ENCODE results near the gene MAN1C1. TPM values are rescaled to one million over a fixed set of nuclear protein-coding genes. Genes with fewer than 3 reads are reported as not detected.
"Not testable (repeated sequence)": the region's sequence is repeated elsewhere in the genome, so short reads cannot be mapped to it uniquely, and the experiment has no call there.

The MAN1C1 gene
- total RNA-seq, 4 donors from 2014 or later = 28.1 to 60.4 (median 32.7) TPM

DNA sequence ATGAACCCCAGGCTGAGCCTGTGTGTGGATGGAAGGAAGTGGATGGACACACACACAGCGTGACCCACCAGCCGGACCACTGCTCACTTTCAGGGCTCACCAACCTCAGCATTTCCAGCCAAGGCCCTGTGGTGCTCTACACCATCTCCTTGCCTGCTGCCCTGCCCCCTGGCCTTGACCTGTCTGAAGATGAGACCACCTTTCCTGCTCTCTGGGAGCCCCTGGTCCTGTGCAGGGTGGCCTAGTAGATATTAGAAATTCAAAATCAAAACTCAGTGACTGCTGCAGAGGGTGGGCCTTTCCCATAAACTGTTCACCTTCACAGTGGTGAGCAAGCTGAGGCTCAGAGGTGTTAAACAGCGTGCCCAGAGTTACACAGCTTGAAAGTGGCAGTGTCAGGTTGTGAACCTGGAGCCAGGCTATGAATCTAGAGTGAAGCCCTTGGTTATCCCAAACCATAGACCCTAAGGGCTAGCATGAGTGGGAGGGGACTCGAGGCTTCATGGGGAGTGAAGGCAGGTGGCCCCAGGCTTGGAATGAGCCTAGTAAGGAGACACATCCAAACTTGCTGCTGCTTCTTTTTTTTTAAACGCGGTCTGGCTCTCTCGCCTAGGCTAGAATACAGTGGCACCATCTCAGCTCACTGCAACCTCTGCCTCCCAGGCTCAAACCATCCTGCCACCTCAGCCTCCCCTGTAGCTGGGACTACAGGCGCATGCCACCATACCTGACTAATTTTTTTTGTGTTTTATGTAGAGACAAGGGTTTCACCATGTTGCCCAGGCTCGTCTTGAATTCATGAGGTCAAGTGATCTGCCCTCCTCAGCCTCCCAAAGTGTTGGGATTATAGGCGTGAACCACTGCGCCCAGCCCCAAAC, 41.5 kb downstream of the MAN1C1 start:
- TF ChIP-seq POLR2A (IDR thresholded peaks at IDR 0.05) = no peak
- TF ChIP-seq, protein P1, sequence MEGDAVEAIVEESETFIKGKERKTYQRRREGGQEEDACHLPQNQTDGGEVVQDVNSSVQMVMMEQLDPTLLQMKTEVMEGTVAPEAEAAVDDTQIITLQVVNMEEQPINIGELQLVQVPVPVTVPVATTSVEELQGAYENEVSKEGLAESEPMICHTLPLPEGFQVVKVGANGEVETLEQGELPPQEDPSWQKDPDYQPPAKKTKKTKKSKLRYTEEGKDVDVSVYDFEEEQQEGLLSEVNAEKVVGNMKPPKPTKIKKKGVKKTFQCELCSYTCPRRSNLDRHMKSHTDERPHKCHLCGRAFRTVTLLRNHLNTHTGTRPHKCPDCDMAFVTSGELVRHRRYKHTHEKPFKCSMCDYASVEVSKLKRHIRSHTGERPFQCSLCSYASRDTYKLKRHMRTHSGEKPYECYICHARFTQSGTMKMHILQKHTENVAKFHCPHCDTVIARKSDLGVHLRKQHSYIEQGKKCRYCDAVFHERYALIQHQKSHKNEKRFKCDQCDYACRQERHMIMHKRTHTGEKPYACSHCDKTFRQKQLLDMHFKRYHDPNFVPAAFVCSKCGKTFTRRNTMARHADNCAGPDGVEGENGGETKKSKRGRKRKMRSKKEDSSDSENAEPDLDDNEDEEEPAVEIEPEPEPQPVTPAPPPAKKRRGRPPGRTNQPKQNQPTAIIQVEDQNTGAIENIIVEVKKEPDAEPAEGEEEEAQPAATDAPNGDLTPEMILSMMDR (IDR thresholded peaks at IDR 0.05) = no peak
- intact Hi-C loops (cut with DNase I) = no loop called here
- no peak for DNase-seq
- Histone ChIP-seq H3K9me3 (no peaks in the 10 kb centered on the region), H3K36me3 (no peaks in the 10 kb centered on the region), H3K4me1 (peaks cover 4 to 33% of the 10 kb centered on the region in 2 donors), H3K4me3 (replicated peaks in 1 of 3) (no peak overlapping the region), H3K27ac (peak overlapping the region; percentile 21 to 69 (median 63)), H3K27me3 (no peaks in the 10 kb centered on the region)
- WGBS, 2 donors = 91 to 99% methylated on average over 9 to 11 of the region's 11 CpGs

DNA sequence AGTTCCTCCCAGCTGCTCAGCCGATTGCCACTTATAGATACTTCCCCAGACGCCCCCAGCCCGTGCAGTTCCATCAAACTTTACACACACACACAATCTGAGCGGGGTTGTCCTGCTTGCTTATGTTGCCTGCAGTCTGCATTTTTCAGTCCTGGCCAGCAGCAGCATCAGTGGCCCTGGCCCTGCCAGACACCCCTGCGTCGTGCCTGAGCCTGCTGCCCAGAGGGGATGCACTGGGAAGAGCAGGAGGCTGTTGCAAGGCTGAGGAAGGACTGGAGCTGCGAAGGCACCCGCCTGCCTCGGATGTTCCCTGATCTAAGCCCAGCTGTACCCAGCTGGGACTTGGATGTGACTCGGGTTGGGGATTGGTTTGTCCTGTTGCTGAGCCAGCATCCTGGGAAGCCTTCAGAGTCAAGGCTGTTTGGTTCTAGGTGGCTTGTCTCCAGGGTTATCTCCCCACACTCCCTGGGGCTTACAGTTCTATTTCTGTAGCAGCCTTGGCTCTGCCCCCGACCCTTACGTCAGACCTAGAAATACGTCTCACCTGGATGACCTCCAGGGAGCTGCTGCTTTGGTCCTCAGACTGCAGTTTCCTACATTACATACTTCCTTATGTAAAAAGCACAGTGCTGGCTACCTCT, 42.3 kb downstream of the MAN1C1 start:
- intact Hi-C loops (cut with DNase I) = no loop called here
- no peaks in the 10 kb centered on the region for H3K27me3 ChIP-seq
- 60 to 71% methylated on average over 9 to 10 of the region's 13 CpGs for WGBS, 2 donors
- peak overlapping the region; percentile 21 to 69 (median 63) for H3K27ac ChIP-seq
- H3K4me3 ChIP-seq (replicated peaks in 1 of 3) = no peak overlapping the region
- H3K36me3 ChIP-seq = no peaks in the 10 kb centered on the region
- peak; percentile 81 to 85 for DNase-seq
- no peaks in the 10 kb centered on the region for H3K9me3 ChIP-seq
- TF ChIP-seq, protein P1 (IDR thresholded peaks at IDR 0.05) = no peak
- TF ChIP-seq POLR2A (IDR thresholded peaks at IDR 0.05) = no peak
- H3K4me1 ChIP-seq = peaks cover 4 to 33% of the 10 kb centered on the region in 2 donors

DNA sequence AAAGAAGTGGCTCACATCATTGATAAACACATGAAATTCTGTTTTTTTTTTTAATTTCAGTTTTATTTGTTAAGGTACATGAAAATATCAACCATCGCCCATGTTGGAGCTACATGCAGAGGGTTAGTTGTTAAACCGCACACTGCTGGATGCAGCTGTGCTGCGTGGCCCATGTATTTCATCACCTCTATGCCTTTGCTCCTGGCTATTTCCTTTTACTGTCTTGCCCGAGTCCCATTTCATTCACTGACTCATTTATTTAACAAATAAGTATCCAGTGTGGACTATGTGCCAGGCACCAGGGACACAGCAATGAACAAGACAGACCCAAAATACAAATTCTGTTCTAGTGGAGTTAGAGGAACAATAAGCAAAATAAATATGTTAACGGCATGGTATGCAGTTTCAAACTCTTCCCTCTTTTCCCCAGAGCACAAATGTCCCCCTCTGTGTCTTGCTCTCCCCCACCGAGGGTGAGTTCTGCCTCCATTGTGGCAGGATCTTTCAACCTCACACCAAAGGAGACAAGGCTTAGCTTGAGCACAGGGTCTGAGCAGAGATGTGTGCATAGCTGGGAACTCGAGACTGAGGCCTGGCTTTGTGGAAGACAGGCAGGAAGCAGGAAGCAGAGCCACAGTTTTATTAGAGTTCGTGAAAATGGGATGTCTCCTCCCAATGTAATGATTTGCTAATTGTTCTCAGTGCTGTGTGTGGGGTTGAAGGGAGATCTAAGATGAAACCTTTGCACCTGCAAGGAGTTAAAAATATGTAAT, 44.6 kb downstream of the MAN1C1 start:
- no peak overlapping the region for H3K4me3 ChIP-seq (replicated peaks in 1 of 3)
- no peak for DNase-seq
- H3K27me3 ChIP-seq = no peaks in the 10 kb centered on the region
- WGBS, 2 donors = 83 to 84% methylated on average over 8 of the region's 8 CpGs
- peaks cover 8 to 44% of the 10 kb centered on the region in 2 donors for H3K4me1 ChIP-seq
- peak overlapping the region in 1 of 3 donors; percentile 27 for H3K27ac ChIP-seq
- TF ChIP-seq, protein P1 (IDR thresholded peaks at IDR 0.05) = no peak
- TF ChIP-seq POLR2A (IDR thresholded peaks at IDR 0.05) = no peak
- H3K36me3 ChIP-seq = no peaks in the 10 kb centered on the region
- H3K9me3 ChIP-seq = no peaks in the 10 kb centered on the region
- intact Hi-C loops (cut with DNase I) = no loop called here

DNA sequence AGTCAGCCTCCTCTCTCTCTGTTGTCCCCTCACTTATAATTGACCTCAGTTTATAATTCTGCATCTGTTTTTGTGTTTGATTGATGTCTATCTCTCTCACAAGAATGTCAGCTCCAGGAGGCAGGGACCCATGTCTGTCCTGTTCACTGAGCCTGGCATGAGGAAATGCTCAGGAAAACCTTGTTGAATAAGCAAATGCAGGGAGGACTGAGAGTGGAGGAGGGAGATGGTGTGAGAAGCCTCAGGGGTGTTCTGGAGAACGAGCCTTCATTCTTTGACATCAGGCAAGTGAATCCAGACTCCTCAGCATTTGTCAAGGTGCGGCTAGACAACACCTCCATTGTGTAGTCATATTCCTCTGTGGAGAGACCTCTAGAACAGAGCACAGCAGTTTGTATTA, 45.5 kb downstream of the MAN1C1 start:
- peaks cover 6 to 41% of the 10 kb centered on the region in 2 donors for H3K4me1 ChIP-seq
- H3K27me3 ChIP-seq = no peaks in the 10 kb centered on the region
- no peaks in the 10 kb centered on the region for H3K9me3 ChIP-seq
- no peak overlapping the region for H3K4me3 ChIP-seq (replicated peaks in 1 of 3)
- DNase-seq = no peak
- peak overlapping the region in 1 of 3 donors; percentile 27 for H3K27ac ChIP-seq
- intact Hi-C loops (cut with DNase I) = no loop called here
- TF ChIP-seq, protein P1 (IDR thresholded peaks at IDR 0.05) = no peak
- TF ChIP-seq POLR2A (IDR thresholded peaks at IDR 0.05) = no peak
- 65 to 74% methylated on average over 2 of the region's 2 CpGs for WGBS, 2 donors
- no peaks in the 10 kb centered on the region for H3K36me3 ChIP-seq

DNA sequence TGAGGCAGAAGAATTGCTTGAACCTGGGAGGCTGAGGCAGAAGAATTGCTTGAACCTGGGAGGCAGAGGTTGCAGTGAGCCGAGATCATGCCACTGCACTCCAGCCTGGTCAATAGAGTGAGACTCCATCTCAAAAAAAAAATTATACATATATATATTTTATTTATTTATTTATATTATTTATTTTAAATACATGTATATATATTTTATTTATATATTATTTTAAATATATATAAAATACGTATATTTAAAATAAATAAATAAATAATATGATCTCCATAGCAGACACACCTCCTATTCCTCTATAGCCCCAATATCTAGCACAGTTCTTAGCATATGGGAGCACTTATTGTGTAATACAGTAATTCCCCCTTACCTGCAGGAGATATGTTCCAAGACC, 46.4 kb downstream of the MAN1C1 start:
- intact Hi-C loops (cut with DNase I); H3K9me3 ChIP-seq; H3K27me3 ChIP-seq; H3K36me3 ChIP-seq; H3K4me3 ChIP-seq (replicated peaks in 1 of 3); DNase-seq; H3K27ac ChIP-seq: not testable (repeated sequence)
- WGBS, 2 donors = 94 to 96% methylated on average over 2 of the region's 2 CpGs
- peaks cover 3 to 32% of the 10 kb centered on the region in 2 donors for H3K4me1 ChIP-seq
